K562 (cell line): ENCODE data around the gene RBM4B. TPM values are rescaled to one million over a fixed set of nuclear protein-coding genes. Genes with fewer than 3 reads are reported as not detected.

Experiments used
- ARID2 ChIP-seq: fragments of 450-650 bp; IDR thresholded peaks from 2 replicates; pipeline ENCODE4 v1.6.1; 2017; ENCODE audit warnings: antibody characterized with exemption, mild to moderate bottlenecking
- C11orf30 ChIP-seq: fragments of 450-650 bp; IDR thresholded peaks from 2 replicates; pipeline ENCODE4 v1.6.1; 2016; ENCODE audit warnings: low read depth, mild to moderate bottlenecking
- ESRRA ChIP-seq: fragments of 450-650 bp; IDR thresholded peaks from 2 replicates; pipeline ENCODE4 v1.6.1; 2014; ENCODE audit warnings: low read depth, mild to moderate bottlenecking, moderate library complexity, borderline replicate concordance
- ETV5 ChIP-seq: sonication (generic); formaldehyde crosslinking; IDR thresholded peaks from 2 replicates; pipeline ENCODE4 v1.4.0; 2020; ENCODE audit warnings: low read depth, mild to moderate bottlenecking, missing genetic modification reagents
- FOXK1 ChIP-seq: sonication (generic); formaldehyde crosslinking; IDR thresholded peaks from 2 replicates; pipeline ENCODE4 v1.8.0; 2022; ENCODE audit warnings: missing genetic modification reagents, mild to moderate bottlenecking, borderline replicate concordance
- FOXK2 ChIP-seq, 2 experiments: fragments of 450-650 bp; IDR thresholded peaks in 1 of 2; conservative IDR thresholded peaks in 1 of 2; 2 replicates each; pipeline ENCODE4 v1.6.1; 2016; ENCODE audit warnings: low read depth in 2 of 2, mild to moderate bottlenecking in 1 of 2
- GABPB1 ChIP-seq: sonication (generic); formaldehyde crosslinking; IDR thresholded peaks from 2 replicates; pipeline ENCODE4 v1.8.0; 2022; ENCODE audit warnings: mild to moderate bottlenecking, missing genetic modification reagents
- SMARCA4 ChIP-seq: fragments of 450-650 bp; IDR thresholded peaks from 2 replicates; pipeline ENCODE4 v1.6.1; 2016
- SP1 ChIP-seq: sonication (generic); formaldehyde crosslinking; IDR thresholded peaks from 2 replicates; pipeline ENCODE4 v1.8.1; 2022; ENCODE audit warnings: mild to moderate bottlenecking, missing genetic modification reagents
- STAT5A ChIP-seq: IDR thresholded peaks from 2 replicates; pipeline ENCODE4 v1.6.1; 2012; ENCODE audit warnings: low read length, inconsistent platforms, borderline replicate concordance
- polyA plus RNA-seq, 8 experiments: library from polyadenylated mRNA; depleted of rRNA in 4 of 8; stranded (reverse) in 5 of 8; unstranded in 3 of 8; fragments of >200 nt; fragmentation: Nextera tagmentation in 2 of 8; fragmentation: Illumina TruSeq in 1 of 8; extraction: Ambion mirVana in 2 of 8; extraction: Trizol in 1 of 8; gene quantifications; 2 replicates each; pipeline versions ENCODE4 v1.2.1 to v1.2.3, GENCODE V29; 2011 to 2014; ENCODE audit warnings: inconsistent platforms in 1 of 8, missing spikeins in 1 of 8
- total RNA-seq, 7 experiments: library from RNA; depleted of rRNA in 6 of 7; stranded (reverse); fragments of >200 nt in 6 of 7; fragmentation: Illumina TruSeq in 2 of 7; extraction: Trizol in 2 of 7; gene quantifications; 2 replicates each; pipeline versions ENCODE4 v1.2.1 to v1.2.3, GENCODE V29; 2011 to 2021; ENCODE audit warnings: low replicate concordance in 1 of 7
- TF ChIP-seq, protein P1 (sequence below): fragments of 450-650 bp; IDR thresholded peaks from 2 replicates; pipeline ENCODE4 v1.6.1; 2017; ENCODE audit warnings: mild to moderate bottlenecking, moderate library complexity
- TF ChIP-seq, protein P2 (sequence below): sonication (generic); formaldehyde crosslinking; IDR thresholded peaks from 2 replicates; pipeline ENCODE4 v1.8.0; 2022; ENCODE audit warnings: missing genetic modification reagents, mild to moderate bottlenecking, moderate library complexity, borderline replicate concordance
- TF ChIP-seq, protein P3 (sequence below): fragments of 450-650 bp; formaldehyde crosslinking; IDR thresholded peaks from 2 replicates; pipeline ENCODE4 v1.4.0; 2020; ENCODE audit warnings: mild to moderate bottlenecking, moderate library complexity
- TF ChIP-seq, protein P4 (sequence below), 2 experiments: fragments of 150-350 bp in 1 of 2; IDR thresholded peaks; 2 replicates each; pipeline ENCODE4 v1.6.1; 2012 to 2016; ENCODE audit warnings: low read depth in 2 of 2, low read length in 2 of 2, mild to moderate bottlenecking in 1 of 2, moderate library complexity in 1 of 2
- TF ChIP-seq, protein P5 (sequence below), 3 experiments: IDR thresholded peaks in 2 of 3; conservative IDR thresholded peaks in 1 of 3; 2 replicates each; pipeline ENCODE4 v1.5.1; 2011 to 2012; ENCODE audit warnings: low read length in 3 of 3, mild to moderate bottlenecking in 3 of 3, control low read depth in 2 of 3, improper control_type of control experiment in 1 of 3, inconsistent platforms in 1 of 3, low read depth in 1 of 3, mixed read lengths in 1 of 3, moderate library complexity in 1 of 3; ENCODE audit not compliant: insufficient read depth in 2 of 3
- TF ChIP-seq, protein P6 (sequence below): fragments of 200-400 bp; formaldehyde crosslinking; IDR thresholded peaks from 2 replicates; pipeline ENCODE4 v1.6.1; 2017; ENCODE audit warnings: mild to moderate bottlenecking, low read depth, low read length, moderate library complexity

Gene RBM4B
- total and polyA plus RNA-seq, 9 of the 15 experiments (the other 6 are each of a cell fraction or from before 2014, with no cell fraction given), result 14.6 to 39.9 (median 23.3) TPM

DNA sequence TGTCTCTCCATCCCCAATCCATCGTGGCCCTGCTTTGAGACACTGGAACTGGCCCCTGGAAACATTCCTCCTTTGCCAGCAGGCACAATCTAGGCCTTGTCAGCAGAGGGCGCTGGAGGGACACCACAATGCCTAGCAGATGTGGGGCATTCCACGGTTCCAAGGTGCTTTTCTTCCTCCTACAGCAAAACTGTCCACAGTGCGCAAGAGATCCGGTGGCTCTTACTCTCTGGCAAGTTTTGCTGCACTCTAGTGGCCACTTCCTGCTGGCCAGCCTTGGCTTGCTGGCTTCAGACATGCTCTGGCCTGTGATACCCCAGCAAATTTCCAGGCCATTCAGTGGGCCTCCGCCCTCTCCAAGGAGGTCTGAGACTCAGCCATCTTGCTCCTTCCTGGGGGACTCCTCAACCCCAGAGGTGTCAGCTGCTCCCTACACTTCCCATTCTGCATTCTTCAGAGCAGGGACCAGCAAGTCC is 17.1 kb upstream of the RBM4B start (continued):
- TF ChIP-seq, protein P1, sequence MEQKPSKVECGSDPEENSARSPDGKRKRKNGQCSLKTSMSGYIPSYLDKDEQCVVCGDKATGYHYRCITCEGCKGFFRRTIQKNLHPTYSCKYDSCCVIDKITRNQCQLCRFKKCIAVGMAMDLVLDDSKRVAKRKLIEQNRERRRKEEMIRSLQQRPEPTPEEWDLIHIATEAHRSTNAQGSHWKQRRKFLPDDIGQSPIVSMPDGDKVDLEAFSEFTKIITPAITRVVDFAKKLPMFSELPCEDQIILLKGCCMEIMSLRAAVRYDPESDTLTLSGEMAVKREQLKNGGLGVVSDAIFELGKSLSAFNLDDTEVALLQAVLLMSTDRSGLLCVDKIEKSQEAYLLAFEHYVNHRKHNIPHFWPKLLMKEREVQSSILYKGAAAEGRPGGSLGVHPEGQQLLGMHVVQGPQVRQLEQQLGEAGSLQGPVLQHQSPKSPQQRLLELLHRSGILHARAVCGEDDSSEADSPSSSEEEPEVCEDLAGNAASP, result no peak
- peak; percentile 97 for TF ChIP-seq ETV5 (CRISPR knock-in tag)
- peak; percentile 24 to 44; a peak in 1 of 4 replicates for TF ChIP-seq FOXK2 (conservative IDR thresholded peaks at IDR 0.05 in 1 of 2, IDR thresholded peaks at IDR 0.05 in 1 of 2; ENCODE audit: low read depth in 2 of 2)
- peak; percentile 93 for TF ChIP-seq ARID2
- TF ChIP-seq, protein P2, sequence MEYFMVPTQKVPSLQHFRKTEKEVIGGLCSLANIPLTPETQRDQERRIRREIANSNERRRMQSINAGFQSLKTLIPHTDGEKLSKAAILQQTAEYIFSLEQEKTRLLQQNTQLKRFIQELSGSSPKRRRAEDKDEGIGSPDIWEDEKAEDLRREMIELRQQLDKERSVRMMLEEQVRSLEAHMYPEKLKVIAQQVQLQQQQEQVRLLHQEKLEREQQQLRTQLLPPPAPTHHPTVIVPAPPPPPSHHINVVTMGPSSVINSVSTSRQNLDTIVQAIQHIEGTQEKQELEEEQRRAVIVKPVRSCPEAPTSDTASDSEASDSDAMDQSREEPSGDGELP (CRISPR knock-in tag), result peak; percentile 75
- TF ChIP-seq, protein P3, sequence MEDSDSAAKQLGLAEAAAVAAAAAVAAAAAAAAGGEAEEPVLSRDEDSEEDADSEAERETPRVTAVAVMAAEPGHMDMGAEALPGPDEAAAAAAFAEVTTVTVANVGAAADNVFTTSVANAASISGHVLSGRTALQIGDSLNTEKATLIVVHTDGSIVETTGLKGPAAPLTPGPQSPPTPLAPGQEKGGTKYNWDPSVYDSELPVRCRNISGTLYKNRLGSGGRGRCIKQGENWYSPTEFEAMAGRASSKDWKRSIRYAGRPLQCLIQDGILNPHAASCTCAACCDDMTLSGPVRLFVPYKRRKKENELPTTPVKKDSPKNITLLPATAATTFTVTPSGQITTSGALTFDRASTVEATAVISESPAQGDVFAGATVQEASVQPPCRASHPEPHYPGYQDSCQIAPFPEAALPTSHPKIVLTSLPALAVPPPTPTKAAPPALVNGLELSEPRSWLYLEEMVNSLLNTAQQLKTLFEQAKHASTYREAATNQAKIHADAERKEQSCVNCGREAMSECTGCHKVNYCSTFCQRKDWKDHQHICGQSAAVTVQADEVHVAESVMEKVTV (CRISPR knock-in tag), result peak; percentile 97
- TF ChIP-seq SMARCA4, result peak; percentile 61
- TF ChIP-seq SP1, result peak; percentile 68; the same call in 1 of the 2 replicates
- TF ChIP-seq, protein P4, sequence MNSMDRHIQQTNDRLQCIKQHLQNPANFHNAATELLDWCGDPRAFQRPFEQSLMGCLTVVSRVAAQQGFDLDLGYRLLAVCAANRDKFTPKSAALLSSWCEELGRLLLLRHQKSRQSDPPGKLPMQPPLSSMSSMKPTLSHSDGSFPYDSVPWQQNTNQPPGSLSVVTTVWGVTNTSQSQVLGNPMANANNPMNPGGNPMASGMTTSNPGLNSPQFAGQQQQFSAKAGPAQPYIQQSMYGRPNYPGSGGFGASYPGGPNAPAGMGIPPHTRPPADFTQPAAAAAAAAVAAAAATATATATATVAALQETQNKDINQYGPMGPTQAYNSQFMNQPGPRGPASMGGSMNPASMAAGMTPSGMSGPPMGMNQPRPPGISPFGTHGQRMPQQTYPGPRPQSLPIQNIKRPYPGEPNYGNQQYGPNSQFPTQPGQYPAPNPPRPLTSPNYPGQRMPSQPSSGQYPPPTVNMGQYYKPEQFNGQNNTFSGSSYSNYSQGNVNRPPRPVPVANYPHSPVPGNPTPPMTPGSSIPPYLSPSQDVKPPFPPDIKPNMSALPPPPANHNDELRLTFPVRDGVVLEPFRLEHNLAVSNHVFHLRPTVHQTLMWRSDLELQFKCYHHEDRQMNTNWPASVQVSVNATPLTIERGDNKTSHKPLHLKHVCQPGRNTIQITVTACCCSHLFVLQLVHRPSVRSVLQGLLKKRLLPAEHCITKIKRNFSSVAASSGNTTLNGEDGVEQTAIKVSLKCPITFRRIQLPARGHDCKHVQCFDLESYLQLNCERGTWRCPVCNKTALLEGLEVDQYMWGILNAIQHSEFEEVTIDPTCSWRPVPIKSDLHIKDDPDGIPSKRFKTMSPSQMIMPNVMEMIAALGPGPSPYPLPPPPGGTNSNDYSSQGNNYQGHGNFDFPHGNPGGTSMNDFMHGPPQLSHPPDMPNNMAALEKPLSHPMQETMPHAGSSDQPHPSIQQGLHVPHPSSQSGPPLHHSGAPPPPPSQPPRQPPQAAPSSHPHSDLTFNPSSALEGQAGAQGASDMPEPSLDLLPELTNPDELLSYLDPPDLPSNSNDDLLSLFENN (IDR thresholded peaks at IDR 0.05; ENCODE audit: low read depth in 2 of 2, low read length in 2 of 2), result peak in 1 of 2 experiments; percentile 36; a peak in 1 of 4 replicates
- no peak for TF ChIP-seq C11orf30
- TF ChIP-seq, protein P5, sequence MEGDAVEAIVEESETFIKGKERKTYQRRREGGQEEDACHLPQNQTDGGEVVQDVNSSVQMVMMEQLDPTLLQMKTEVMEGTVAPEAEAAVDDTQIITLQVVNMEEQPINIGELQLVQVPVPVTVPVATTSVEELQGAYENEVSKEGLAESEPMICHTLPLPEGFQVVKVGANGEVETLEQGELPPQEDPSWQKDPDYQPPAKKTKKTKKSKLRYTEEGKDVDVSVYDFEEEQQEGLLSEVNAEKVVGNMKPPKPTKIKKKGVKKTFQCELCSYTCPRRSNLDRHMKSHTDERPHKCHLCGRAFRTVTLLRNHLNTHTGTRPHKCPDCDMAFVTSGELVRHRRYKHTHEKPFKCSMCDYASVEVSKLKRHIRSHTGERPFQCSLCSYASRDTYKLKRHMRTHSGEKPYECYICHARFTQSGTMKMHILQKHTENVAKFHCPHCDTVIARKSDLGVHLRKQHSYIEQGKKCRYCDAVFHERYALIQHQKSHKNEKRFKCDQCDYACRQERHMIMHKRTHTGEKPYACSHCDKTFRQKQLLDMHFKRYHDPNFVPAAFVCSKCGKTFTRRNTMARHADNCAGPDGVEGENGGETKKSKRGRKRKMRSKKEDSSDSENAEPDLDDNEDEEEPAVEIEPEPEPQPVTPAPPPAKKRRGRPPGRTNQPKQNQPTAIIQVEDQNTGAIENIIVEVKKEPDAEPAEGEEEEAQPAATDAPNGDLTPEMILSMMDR (IDR thresholded peaks at IDR 0.05 in 2 of 3, conservative IDR thresholded peaks at IDR 0.05 in 1 of 3; ENCODE audit: insufficient read depth in 2 of 3, low read depth in 1 of 3, low read length in 3 of 3), result peak; percentile 98 to 99 (median 98)
- no peak for TF ChIP-seq STAT5A
- TF ChIP-seq, protein P6, sequence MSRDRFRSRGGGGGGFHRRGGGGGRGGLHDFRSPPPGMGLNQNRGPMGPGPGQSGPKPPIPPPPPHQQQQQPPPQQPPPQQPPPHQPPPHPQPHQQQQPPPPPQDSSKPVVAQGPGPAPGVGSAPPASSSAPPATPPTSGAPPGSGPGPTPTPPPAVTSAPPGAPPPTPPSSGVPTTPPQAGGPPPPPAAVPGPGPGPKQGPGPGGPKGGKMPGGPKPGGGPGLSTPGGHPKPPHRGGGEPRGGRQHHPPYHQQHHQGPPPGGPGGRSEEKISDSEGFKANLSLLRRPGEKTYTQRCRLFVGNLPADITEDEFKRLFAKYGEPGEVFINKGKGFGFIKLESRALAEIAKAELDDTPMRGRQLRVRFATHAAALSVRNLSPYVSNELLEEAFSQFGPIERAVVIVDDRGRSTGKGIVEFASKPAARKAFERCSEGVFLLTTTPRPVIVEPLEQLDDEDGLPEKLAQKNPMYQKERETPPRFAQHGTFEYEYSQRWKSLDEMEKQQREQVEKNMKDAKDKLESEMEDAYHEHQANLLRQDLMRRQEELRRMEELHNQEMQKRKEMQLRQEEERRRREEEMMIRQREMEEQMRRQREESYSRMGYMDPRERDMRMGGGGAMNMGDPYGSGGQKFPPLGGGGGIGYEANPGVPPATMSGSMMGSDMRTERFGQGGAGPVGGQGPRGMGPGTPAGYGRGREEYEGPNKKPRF, result no peak
- TF ChIP-seq FOXK1 (CRISPR knock-in tag), result no peak
- TF ChIP-seq ESRRA, result peak; percentile 76
- peak; percentile 77 for TF ChIP-seq GABPB1 (CRISPR knock-in tag)
